IMR-90 (cell line): ENCODE measurements around the gene APCDD1L.

Experiments
- CEBPB ChIP-seq: IDR thresholded peaks from 2 replicates; pipeline ENCODE4 v1.6.1; 2012; ENCODE audit warnings: low read depth, low read length, improper control_type of control experiment
- CHD1 ChIP-seq: IDR thresholded peaks from 2 replicates; pipeline ENCODE4 v1.6.1; 2012; ENCODE audit warnings: low read depth, low read length, improper control_type of control experiment
- FOS ChIP-seq: fragments of 150-350 bp; IDR thresholded peaks from 2 replicates; pipeline ENCODE4 v1.6.1; 2016; ENCODE audit warnings: low read depth, low read length
- MAZ ChIP-seq: IDR thresholded peaks from 2 replicates; pipeline ENCODE4 v1.6.1; 2012; ENCODE audit warnings: low read depth, mild to moderate bottlenecking, low read length, improper control_type of control experiment, moderate library complexity, borderline replicate concordance
- MXI1 ChIP-seq: IDR thresholded peaks from 2 replicates; pipeline ENCODE4 v1.6.1; 2012; ENCODE audit warnings: low read depth, mild to moderate bottlenecking, low read length, moderate library complexity, borderline replicate concordance
- POLR2A ChIP-seq: IDR thresholded peaks from 2 replicates; pipeline ENCODE4 v1.6.1; 2012; ENCODE audit warnings: mild to moderate bottlenecking, low read depth, low read length
- RAD21 ChIP-seq: IDR thresholded peaks from 2 replicates; pipeline ENCODE4 v1.6.1; 2012; ENCODE audit warnings: low read length, improper control_type of control experiment
- RFX5 ChIP-seq: IDR thresholded peaks from 2 replicates; pipeline ENCODE4 v1.8.0; 2012; ENCODE audit warnings: low read depth, mild to moderate bottlenecking, low read length, moderate library complexity
- TF ChIP-seq, protein P1 (sequence below): conservative IDR thresholded peaks from 2 replicates; pipeline ENCODE4 v1.5.1; 2012; ENCODE audit warnings: mild to moderate bottlenecking, low read depth, low read length, improper control_type of control experiment
- TF ChIP-seq, protein P2 (sequence below): fragments of 150-350 bp; IDR thresholded peaks from 2 replicates; pipeline ENCODE4 v1.6.1; 2017; ENCODE audit warnings: mild to moderate bottlenecking, antibody characterized with exemption, low read length, low read depth
- TF ChIP-seq, protein P3 (sequence below): fragments of 150-350 bp; IDR thresholded peaks from 2 replicates; pipeline ENCODE4 v1.6.1; 2016; ENCODE audit warnings: low read depth, mild to moderate bottlenecking, low read length, moderate library complexity, borderline replicate concordance

DNA sequence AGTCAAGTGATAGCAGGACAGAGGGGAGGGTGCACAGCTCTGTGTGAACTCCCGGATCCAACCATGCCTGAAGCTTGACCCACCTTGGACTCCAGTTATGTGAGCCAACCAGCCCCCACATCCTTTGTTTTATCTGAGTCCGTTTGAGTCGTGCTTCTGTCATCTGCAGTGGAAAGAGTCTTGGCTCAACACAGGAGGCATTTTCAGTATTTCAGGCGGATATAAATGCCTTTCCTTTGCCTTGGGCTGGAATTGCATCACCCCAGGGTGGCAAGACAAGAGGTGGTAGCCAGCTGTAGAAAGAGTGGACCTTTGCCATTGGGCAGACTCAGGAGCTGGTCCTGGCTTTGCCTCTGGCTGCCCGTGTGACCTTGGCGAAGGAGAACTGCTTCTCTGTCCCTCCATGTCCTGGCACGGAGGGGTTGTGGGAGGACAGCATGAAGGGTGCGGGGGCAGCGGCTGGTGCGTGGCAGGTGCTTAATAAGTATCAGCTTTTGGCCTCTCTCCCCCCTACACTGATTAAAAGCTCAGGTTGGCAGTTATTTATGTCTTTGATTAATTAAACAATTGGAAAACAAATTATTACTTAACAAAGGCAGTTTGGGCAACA lies 42.6 kb upstream of the APCDD1L start:
- TF ChIP-seq, protein P1, sequence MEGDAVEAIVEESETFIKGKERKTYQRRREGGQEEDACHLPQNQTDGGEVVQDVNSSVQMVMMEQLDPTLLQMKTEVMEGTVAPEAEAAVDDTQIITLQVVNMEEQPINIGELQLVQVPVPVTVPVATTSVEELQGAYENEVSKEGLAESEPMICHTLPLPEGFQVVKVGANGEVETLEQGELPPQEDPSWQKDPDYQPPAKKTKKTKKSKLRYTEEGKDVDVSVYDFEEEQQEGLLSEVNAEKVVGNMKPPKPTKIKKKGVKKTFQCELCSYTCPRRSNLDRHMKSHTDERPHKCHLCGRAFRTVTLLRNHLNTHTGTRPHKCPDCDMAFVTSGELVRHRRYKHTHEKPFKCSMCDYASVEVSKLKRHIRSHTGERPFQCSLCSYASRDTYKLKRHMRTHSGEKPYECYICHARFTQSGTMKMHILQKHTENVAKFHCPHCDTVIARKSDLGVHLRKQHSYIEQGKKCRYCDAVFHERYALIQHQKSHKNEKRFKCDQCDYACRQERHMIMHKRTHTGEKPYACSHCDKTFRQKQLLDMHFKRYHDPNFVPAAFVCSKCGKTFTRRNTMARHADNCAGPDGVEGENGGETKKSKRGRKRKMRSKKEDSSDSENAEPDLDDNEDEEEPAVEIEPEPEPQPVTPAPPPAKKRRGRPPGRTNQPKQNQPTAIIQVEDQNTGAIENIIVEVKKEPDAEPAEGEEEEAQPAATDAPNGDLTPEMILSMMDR: no peak
- TF ChIP-seq POLR2A: no peak
- TF ChIP-seq, protein P2, sequence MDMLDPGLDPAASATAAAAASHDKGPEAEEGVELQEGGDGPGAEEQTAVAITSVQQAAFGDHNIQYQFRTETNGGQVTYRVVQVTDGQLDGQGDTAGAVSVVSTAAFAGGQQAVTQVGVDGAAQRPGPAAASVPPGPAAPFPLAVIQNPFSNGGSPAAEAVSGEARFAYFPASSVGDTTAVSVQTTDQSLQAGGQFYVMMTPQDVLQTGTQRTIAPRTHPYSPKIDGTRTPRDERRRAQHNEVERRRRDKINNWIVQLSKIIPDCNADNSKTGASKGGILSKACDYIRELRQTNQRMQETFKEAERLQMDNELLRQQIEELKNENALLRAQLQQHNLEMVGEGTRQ: no peak
- TF ChIP-seq, protein P3, sequence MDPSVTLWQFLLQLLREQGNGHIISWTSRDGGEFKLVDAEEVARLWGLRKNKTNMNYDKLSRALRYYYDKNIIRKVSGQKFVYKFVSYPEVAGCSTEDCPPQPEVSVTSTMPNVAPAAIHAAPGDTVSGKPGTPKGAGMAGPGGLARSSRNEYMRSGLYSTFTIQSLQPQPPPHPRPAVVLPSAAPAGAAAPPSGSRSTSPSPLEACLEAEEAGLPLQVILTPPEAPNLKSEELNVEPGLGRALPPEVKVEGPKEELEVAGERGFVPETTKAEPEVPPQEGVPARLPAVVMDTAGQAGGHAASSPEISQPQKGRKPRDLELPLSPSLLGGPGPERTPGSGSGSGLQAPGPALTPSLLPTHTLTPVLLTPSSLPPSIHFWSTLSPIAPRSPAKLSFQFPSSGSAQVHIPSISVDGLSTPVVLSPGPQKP: no peak
- no peak for TF ChIP-seq MXI1
- no peak for TF ChIP-seq RAD21
- no peak for TF ChIP-seq FOS
- no peak for TF ChIP-seq RFX5
- TF ChIP-seq CEBPB: peak; percentile 74
- no peak for TF ChIP-seq CHD1
- TF ChIP-seq MAZ: no peak
